GM19193 (cell line): Measurements from ENCODE around the gene GTF2F2.

Source experiments
- POLR2A ChIP-seq: IDR thresholded peaks from 4 replicates; pipeline ENCODE4 v1.6.1; 2011; ENCODE audit not compliant: insufficient read depth, insufficient read length; ENCODE audit errors: extremely low read depth

Gene GTF2F2

GRCh38 chr13:45119991-45120864, at the start of gene GTF2F2:
Gene GTF2F2, plus strand, starts transcription at chr13:45120510. Its CDS starts 146 bp downstream, at chr13:45120656.
- peak; percentile 79 for TF ChIP-seq POLR2A

GRCh38 chr13:45073809-45074208, 46.5 kb upstream of the GTF2F2 start:
- no peak for TF ChIP-seq POLR2A

GRCh38 chr13:45074721-45075120, 45.6 kb upstream of the GTF2F2 start:
- TF ChIP-seq POLR2A = no peak

- no peak for TF ChIP-seq POLR2A
These were observed 42.3 kb upstream of the GTF2F2 start for GRCh38 chr13:45078003-45078402.

- TF ChIP-seq POLR2A = no peak
These were observed 37.3 kb upstream of the GTF2F2 start for GRCh38 chr13:45082964-45083363.

GRCh38 chr13:45084515-45084914, 35.8 kb upstream of the GTF2F2 start:
- no peak for TF ChIP-seq POLR2A

- no peak for TF ChIP-seq POLR2A
These were observed 33.8 kb upstream of the GTF2F2 start for GRCh38 chr13:45086484-45086883.

- no peak for TF ChIP-seq POLR2A
These were observed 27.6 kb upstream of the GTF2F2 start for GRCh38 chr13:45092663-45093062.

GRCh38 chr13:45100573-45101262, 19.6 kb upstream of the GTF2F2 start:
- TF ChIP-seq POLR2A = no peak

GRCh38 chr13:45101327-45102018, 18.8 kb upstream of the GTF2F2 start:
- TF ChIP-seq POLR2A = no peak

GRCh38 chr13:45102136-45102507, 18.2 kb upstream of the GTF2F2 start:
- no peak for TF ChIP-seq POLR2A

- no peak for TF ChIP-seq POLR2A
These were observed 16.9 kb upstream of the GTF2F2 start for GRCh38 chr13:45103449-45103848.

GRCh38 chr13:45104261-45104660, 16.0 kb upstream of the GTF2F2 start:
- no peak for TF ChIP-seq POLR2A

- no peak for TF ChIP-seq POLR2A
These were observed 14.4 kb upstream of the GTF2F2 start for GRCh38 chr13:45105895-45106294.

- no peak for TF ChIP-seq POLR2A
These were observed 12.8 kb upstream of the GTF2F2 start for GRCh38 chr13:45107539-45107938.
